ENCODE data around the gene PITPNC1. TPM values are rescaled to one million over a fixed set of nuclear protein-coding genes. Genes with fewer than 3 reads are reported as not detected.

PITPNC1 gene
- total RNA-seq, 1 experiment from 2014 or later: 20.8 TPM

GRCh38 chr17:67636834-67637520 is 259.9 kb downstream of the PITPNC1 start:
- no TSS peak for BruUV-seq (replicated peaks)
- no peak overlapping the region for H3K4me3 ChIP-seq (ENCODE audit: low read depth in 2 of 2, low read length in 2 of 2)
- no peak overlapping the region for H3K27ac ChIP-seq (ENCODE audit: low read length)
- H3K9me3 ChIP-seq (ENCODE audit: control insufficient read depth, insufficient read depth, low read depth, low read length): no peaks in the 10 kb centered on the region
- ChIA-PET POLR2A (interaction anchor here (0.5 to 0.6 kb wide), 2 partner anchors 256 to 354 kb away, joined by 3 to 7 read pairs; no protein-coding TSS in a partner anchor), CTCF (no interaction called here)
- H3K36me3 ChIP-seq (ENCODE audit: control insufficient read depth, insufficient read depth, low read length): no peaks in the 10 kb centered on the region
- in situ Hi-C loops (cut with HindIII; ENCODE audit: low pct_unique_long_range_greater_than_20kb, low sequenced_read_pairs) (no loop called here), intact Hi-C loops (cut with micrococcal nuclease; ENCODE audit: unreplicated experiment) (no loop called here)
- DNase-seq (ENCODE audit: low read depth, low spot score) (no peak), ATAC-seq (no peak)
- TF ChIP-seq TCF7L2 (IDR thresholded peaks at IDR 0.05; ENCODE audit: low read depth, low read length) (no peak), SIN3A (IDR thresholded peaks at IDR 0.05; ENCODE audit: borderline replicate concordance, insufficient read depth, low read depth, low read length) (no peak), REST (IDR thresholded peaks at IDR 0.05; ENCODE audit: insufficient read depth in 1 of 2, low read depth in 2 of 2, low read length in 1 of 2) (no peak)
- H3K4me1 ChIP-seq (ENCODE audit: control insufficient read depth, insufficient read depth, low read length): no peaks in the 10 kb centered on the region
- no peaks in the 10 kb centered on the region for H3K27me3 ChIP-seq (ENCODE audit: control insufficient read depth, insufficient read depth, low read length)

GRCh38 chr17:67637901-67638641 is 261.0 kb downstream of the PITPNC1 start:
- Histone ChIP-seq H3K36me3 (ENCODE audit: control insufficient read depth, insufficient read depth, low read length) (no peaks in the 10 kb centered on the region), H3K27ac (ENCODE audit: low read length) (no peak overlapping the region), H3K9me3 (ENCODE audit: control insufficient read depth, insufficient read depth, low read depth, low read length) (no peaks in the 10 kb centered on the region), H3K27me3 (ENCODE audit: control insufficient read depth, insufficient read depth, low read length) (no peaks in the 10 kb centered on the region), H3K4me3 (ENCODE audit: low read depth in 2 of 2, low read length in 2 of 2) (no peak overlapping the region), H3K4me1 (ENCODE audit: control insufficient read depth, insufficient read depth, low read length) (no peaks in the 10 kb centered on the region)
- CTCF ChIA-PET: no interaction called here
- POLR2A ChIA-PET: no interaction called here
- intact Hi-C loops (cut with micrococcal nuclease; ENCODE audit: unreplicated experiment): no loop called here
- ATAC-seq (no peak), DNase-seq (ENCODE audit: low read depth, low spot score) (no peak)
- in situ Hi-C loops (cut with HindIII; ENCODE audit: low pct_unique_long_range_greater_than_20kb, low sequenced_read_pairs): no loop called here
- BruUV-seq (replicated peaks): no TSS peak
- no peak for TF ChIP-seq CTCF (IDR thresholded peaks at IDR 0.05)
- TF ChIP-seq SIN3A (IDR thresholded peaks at IDR 0.05; ENCODE audit: borderline replicate concordance, insufficient read depth, low read depth, low read length): no peak
- TF ChIP-seq REST (IDR thresholded peaks at IDR 0.05; ENCODE audit: insufficient read depth in 1 of 2, low read depth in 2 of 2, low read length in 1 of 2): no peak
- TF ChIP-seq TCF7L2 (IDR thresholded peaks at IDR 0.05; ENCODE audit: low read depth, low read length): no peak
- no peak for TF ChIP-seq POLR2AphosphoS5 (IDR thresholded peaks at IDR 0.05; ENCODE audit: low read depth, low read length)

All from Panc1 (cell line).